Heart right ventricle (tissue), 16 donors: ENCODE measurements around the gene PDSS1. TPM values are rescaled to one million over a fixed set of nuclear protein-coding genes. Genes with fewer than 3 reads are reported as not detected.

ENCODE experiments used
- ATAC-seq, 8 donors: fragments of 200-7000 bp; cut with Tn5 transposase; one replicate each; pipeline ENCODE4 v1.9.1; 2020; ENCODE audit warnings: mild to moderate bottlenecking in 8 of 8, moderate library complexity in 8 of 8, moderate number of reproducible peaks in 1 of 8
- DNase-seq, 2 donors: peaks; one replicate each; pipeline ENCODE4 v3.0.0-alpha.2; 2020
- H3K27ac ChIP-seq, 10 donors: fragments of 200-600 bp; sonication (generic) in 2 of 10; one replicate each; pipeline versions ENCODE4 v1.5.0 to v1.8.0; 2020 to 2022; ENCODE audit warnings: mild to moderate bottlenecking in 3 of 10
- H3K27me3 ChIP-seq, 7 donors: fragments of 200-600 bp; one replicate each; pipeline ENCODE4 v1.8.0; 2021 to 2022; ENCODE audit warnings: mild to moderate bottlenecking in 2 of 7
- H3K36me3 ChIP-seq, 9 donors: fragments of 200-600 bp; sonication (generic) in 1 of 9; one replicate each; pipeline versions ENCODE4 v1.5.0 to v1.8.0; 2020 to 2022; ENCODE audit warnings: mild to moderate bottlenecking in 2 of 9
- H3K4me1 ChIP-seq, 9 donors: fragments of 200-600 bp; sonication (generic) in 1 of 9; one replicate each; pipeline versions ENCODE4 v1.5.0 to v1.8.0; 2020 to 2022; ENCODE audit warnings: mild to moderate bottlenecking in 4 of 9
- H3K4me3 ChIP-seq, 10 donors: fragments of 200-600 bp; sonication (generic) in 2 of 10; one replicate each; pipeline versions ENCODE4 v1.5.0 to v1.8.0; 2020 to 2022; ENCODE audit warnings: mild to moderate bottlenecking in 7 of 10, moderate library complexity in 2 of 10
- H3K9me3 ChIP-seq, 11 donors: fragments of 200-600 bp in 10 of 11; sonication (generic) in 2 of 11; one replicate each; pipeline versions ENCODE4 v1.5.0 to v1.8.0; 2013 to 2022; ENCODE audit warnings: mild to moderate bottlenecking in 2 of 11, control low read depth in 1 of 11, moderate library complexity in 1 of 11
- CTCF ChIP-seq, 9 donors: fragments of 200-600 bp; sonication (generic) in 2 of 9; IDR thresholded peaks; one replicate each; pipeline versions ENCODE4 v1.5.0 to v1.8.0; 2021 to 2022; ENCODE audit warnings: antibody characterized with exemption in 9 of 9, mild to moderate bottlenecking in 5 of 9, moderate library complexity in 1 of 9
- WGBS, 2 donors: extraction: QIAGEN DNeasy Blood & Tissue Kit; methylation state at CpG; one replicate each; pipeline ENCODE4 v1.1.7; 2013; ENCODE audit warnings: inconsistent platforms in 1 of 2; 5-methylcytosine and 5-hydroxymethylcytosine counted together
- intact Hi-C, 10 donors: fragments of 100-400 bp; cut with DNase I; formaldehyde crosslinking; loops; one replicate each; pipeline versions ENCODE4 v1.11.1 to v1.14.2; 2022
- polyA plus RNA-seq, 2 donors: library from polyadenylated mRNA; stranded (reverse); fragments of 200-250 nt; gene quantifications; one replicate each; pipeline ENCODE4 v1.2.3, GENCODE V29; 2013
- total RNA-seq, 10 donors: library from RNA; stranded (reverse); fragmentation: NEBNext Ultra II Directional in 3 of 10; extraction: Animal tissue kit (Norgen Biotek cat#: 25700) in 3 of 10; gene quantifications; one replicate each; pipeline versions ENCODE4 v1.2.1 to v1.2.4, GENCODE V29; 2021 to 2023
- donor health status: Arrhythmogenic right ventricular cardiomyopathy.
- donor health status: ischemic (EF 13 %, LVEDD 7.1; RV severe dilation, severe dysfunction).
- donor health status: healthy with polysubstance abuse.
- donor health status: DM: no; HTN: yes; CAD: no.
- donor health status: DM: no; HTN: no; CAD: no.
- donor health status: ischemic (EF 25% LVEDD 6.9; RV normal size, moderate dysfunction).
- donor health status: ischemic (EF 25% LVEDD 5.7; RV mildly dilated, moderate dysfunction).
- donor health status: healthy.
- donor health status: DM: yes; HTN: yes; CAD: no.
- donor health status: Ischemic cardiomyopathy.
- donor health status: ischemic (EF 35%, LVEDD 5.7; RV mildly dilated, moderate dysfunction).
- donor health status: nonischemic (EF 11% LVEDD 7.7; RV severe dilation, severe dysfunction).
- donor health status: DM: yes; HTN: yes; CAD: no.
- donor health status: PGD.
- donor health status: ischemic (EF 29% LVEDD 5.4; RV normal size, mild dysfunction).
- donor health status: nonischemic (EF 23%, LVEDD 6.1; RV moderate dilation, normal function).

Gene PDSS1
- total and polyA plus RNA-seq, 12 donors: 3.7 to 10.5 (median 5.9) TPM

- H3K36me3 ChIP-seq: no peaks in the 10 kb centered on the region
- no peak for TF ChIP-seq CTCF (IDR thresholded peaks at IDR 0.05)
Observed at GRCh38 chr10:26696786-26697162, 727 bp upstream of the PDSS1 start.

GRCh38 chr10:26697922-26698608 lies 564 bp downstream of the PDSS1 start:
- H3K27ac ChIP-seq: peak overlapping the region in 9 of 10 donors; percentile 93 to 99 (median 98)
- peaks cover 0 to 11% (median 5%) of the 10 kb centered on the region in 7 donors for H3K27me3 ChIP-seq
- H3K9me3 ChIP-seq: no peaks in the 10 kb centered on the region
- WGBS, 2 donors: 2% methylated on average over 42 of the region's 42 CpGs
- peaks cover 0 to 11% (median 0%) of the 10 kb centered on the region in 9 donors for H3K36me3 ChIP-seq
- peaks cover 0 to 19% (median 16%) of the 10 kb centered on the region in 9 donors for H3K4me1 ChIP-seq
- intact Hi-C loops: loop anchor here in 1 of 10 donors (10.0 kb wide), 1 partner anchor 167 kb away; the partner anchor contains the start of gene ABI1
- DNase-seq (no peak), ATAC-seq (peak in 1 of 8 donors; percentile 9)
- no peak for TF ChIP-seq CTCF (IDR thresholded peaks at IDR 0.05)
- H3K4me3 ChIP-seq: peak overlapping the region; percentile 75 to 97 (median 86)

More at GRCh38 chr10:26696786-26697162, 727 bp upstream of the PDSS1 start:
- intact Hi-C loops: loop anchor here in 1 of 10 donors (10.0 kb wide), 1 partner anchor 168 kb away; the partner anchor contains the start of gene ABI1
- 24 to 25% methylated on average over 11 of the region's 11 CpGs for WGBS, 2 donors
- H3K4me3 ChIP-seq: peak overlapping the region; percentile 75 to 97 (median 86)
- no peaks in the 10 kb centered on the region for H3K9me3 ChIP-seq
- H3K27ac ChIP-seq: peak overlapping the region; percentile 93 to 99 (median 97)
- H3K4me1 ChIP-seq: peaks cover 0 to 19% (median 16%) of the 10 kb centered on the region in 9 donors
- peaks cover 0 to 16% (median 6%) of the 10 kb centered on the region in 7 donors for H3K27me3 ChIP-seq
- no peak for DNase-seq
- peak in 5 of 8 donors; percentile 10 to 24 (median 20) for ATAC-seq

- DNase-seq (no peak), ATAC-seq (no peak)
- Histone ChIP-seq H3K27me3 (peaks cover 0 to 3% (median 0%) of the 10 kb centered on the region in 7 donors), H3K4me1 (peaks cover 0 to 19% (median 16%) of the 10 kb centered on the region in 9 donors), H3K9me3 (no peaks in the 10 kb centered on the region), H3K27ac (no peak overlapping the region), H3K36me3 (peaks cover 0 to 11% (median 0%) of the 10 kb centered on the region in 9 donors), H3K4me3 (peak overlapping the region in 4 of 10 donors; percentile 75 to 97 (median 90))
- intact Hi-C loops: loop anchor here in 1 of 10 donors (10.0 kb wide), 1 partner anchor 166 kb away; the partner anchor contains the start of gene ABI1
- TF ChIP-seq CTCF (IDR thresholded peaks at IDR 0.05): no peak
- WGBS, 2 donors: 86 to 88% methylated on average over 2 of the region's 2 CpGs
Observed at GRCh38 chr10:26698909-26699308, 1.4 kb downstream of the PDSS1 start.

- H3K36me3 ChIP-seq: peaks cover 0 to 14% (median 0%) of the 10 kb centered on the region in 9 donors
- H3K9me3 ChIP-seq: no peaks in the 10 kb centered on the region
- DNase-seq: no peak
- no peak for TF ChIP-seq CTCF (IDR thresholded peaks at IDR 0.05)
- H3K4me3 ChIP-seq: no peak overlapping the region
- no peak for ATAC-seq
- WGBS, 2 donors: 96 to 98% methylated on average over 7 of the region's 7 CpGs
- H3K27me3 ChIP-seq: no peaks in the 10 kb centered on the region
- H3K4me1 ChIP-seq: peaks cover 0 to 19% (median 16%) of the 10 kb centered on the region in 9 donors
- H3K27ac ChIP-seq: no peak overlapping the region
- intact Hi-C loops: loop anchor here in 1 of 10 donors (10.0 kb wide), 1 partner anchor 165 kb away; the partner anchor contains the start of gene ABI1
Observed at GRCh38 chr10:26699631-26700030, 2.1 kb downstream of the PDSS1 start.
